Cardiac muscle cell (in vitro differentiated cells and primary cell): Measurements from ENCODE around the gene TDRD5. TPM values are rescaled to one million over a fixed set of nuclear protein-coding genes. Genes with fewer than 3 reads are reported as not detected.

Experiments
- DNase-seq, 2 donors: peaks; one replicate each; pipeline versions ENCODE4 v3.0.0 to v3.0.0-alpha.2; 2010 to 2017; ENCODE audit warnings: low read depth in 1 of 2, low spot score in 1 of 2
- H3K27ac ChIP-seq: fragments of 200-600 bp; sonication (generic); 2 replicates; pipeline ENCODE4 v1.5.1; 2016
- H3K27me3 ChIP-seq: fragments of 200-600 bp; sonication (generic); 2 replicates; pipeline ENCODE4 v1.6.0; 2016; ENCODE audit warnings: control low read depth
- H3K36me3 ChIP-seq: fragments of 200-600 bp; sonication (generic); 2 replicates; pipeline ENCODE4 v1.5.1; 2016; ENCODE audit warnings: control low read depth
- H3K4me1 ChIP-seq: fragments of 200-600 bp; sonication (generic); 2 replicates; pipeline ENCODE4 v1.8.1; 2017; ENCODE audit warnings: low read depth, mild to moderate bottlenecking, mixed run types
- H3K4me3 ChIP-seq: fragments of 200-600 bp; sonication (generic); 2 replicates; pipeline ENCODE4 v1.5.1; 2016; ENCODE audit warnings: mild to moderate bottlenecking
- H3K9me3 ChIP-seq: fragments of 200-600 bp; sonication (generic); 2 replicates; pipeline ENCODE4 v1.5.1; 2017; ENCODE audit warnings: low read depth, mild to moderate bottlenecking, control low read depth
- CTCF ChIP-seq: IDR thresholded peaks from 2 replicates; pipeline ENCODE4 v1.5.1; 2012; ENCODE audit warnings: low read depth, mild to moderate bottlenecking, low read length
- polyA plus RNA-seq: library from polyadenylated mRNA; unstranded; fragments of >200 nt; fragmentation: Nextera tagmentation; extraction: Ambion mirVana; gene quantifications from 2 replicates; pipeline ENCODE4 v1.2.1, GENCODE V29; 2016
- total RNA-seq: library from RNA; depleted of rRNA; stranded (reverse); fragments of >200 nt; gene quantifications from 2 replicates; pipeline ENCODE4 v1.2.3, GENCODE V29; 2016

The TDRD5 gene
- total and polyA plus RNA-seq, 2 experiments from 2014 or later, result 0.21 TPM; not detected in 1

DNA sequence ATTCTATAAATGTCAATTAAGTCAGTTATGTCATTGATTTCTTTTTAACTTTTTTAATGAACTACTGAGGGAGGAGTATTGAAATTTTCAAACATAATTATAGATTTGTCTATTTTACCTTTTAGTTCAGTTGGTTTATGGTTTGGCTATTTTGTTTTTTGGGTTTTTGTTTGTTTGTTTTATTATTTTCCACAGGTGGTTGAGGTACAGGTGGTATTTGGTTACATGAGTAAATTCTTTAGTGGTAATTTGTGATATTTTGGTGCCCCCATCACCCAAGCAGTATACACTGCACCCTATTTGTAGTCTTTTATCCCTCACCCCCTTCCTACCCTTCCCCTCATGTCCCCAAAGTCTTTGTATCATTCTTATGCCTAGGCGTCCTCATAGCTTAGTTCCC, 9.5 kb downstream of the TDRD5 start:
- Histone ChIP-seq H3K4me1 (no peaks in the 10 kb centered on the region), H3K27ac (no peak overlapping the region), H3K36me3 (no peaks in the 10 kb centered on the region), H3K9me3 (no peaks in the 10 kb centered on the region), H3K27me3 (peaks cover under 1% of the 10 kb centered on the region), H3K4me3 (no peak overlapping the region)
- no peak for DNase-seq
- no peak for TF ChIP-seq CTCF

- DNase-seq, result no peak
- Histone ChIP-seq H3K4me3 (no peak overlapping the region), H3K27me3 (no peaks in the 10 kb centered on the region), H3K9me3 (no peaks in the 10 kb centered on the region), H3K27ac (no peak overlapping the region), H3K36me3 (no peaks in the 10 kb centered on the region), H3K4me1 (no peaks in the 10 kb centered on the region)
- TF ChIP-seq CTCF, result no peak
Observed at GRCh38 chr1:179612361-179612760, 20.7 kb downstream of the TDRD5 start.

DNA sequence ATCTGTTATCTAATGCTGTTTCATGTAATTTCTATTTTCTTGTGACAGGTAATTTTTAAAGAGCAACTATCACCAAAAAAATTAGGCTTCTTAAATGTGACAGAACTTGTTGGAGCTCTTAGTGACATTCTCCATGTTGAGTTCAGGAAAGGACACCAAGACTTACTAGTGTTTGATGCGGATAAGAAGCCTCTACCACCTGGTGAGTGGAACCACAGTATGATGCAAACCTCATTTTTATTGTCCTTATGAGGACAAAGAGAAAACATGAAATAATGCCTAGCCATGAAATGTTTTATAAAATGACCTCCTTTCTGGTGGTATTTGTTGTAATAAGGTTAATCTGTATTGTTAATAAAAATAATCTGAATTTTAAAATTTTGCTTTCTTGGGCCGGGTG, 39.1 kb downstream of the TDRD5 start:
- H3K27ac ChIP-seq, result no peak overlapping the region
- no peaks in the 10 kb centered on the region for H3K27me3 ChIP-seq
- TF ChIP-seq CTCF, result no peak
- DNase-seq, result no peak
- H3K4me1 ChIP-seq, result no peaks in the 10 kb centered on the region
- no peaks in the 10 kb centered on the region for H3K9me3 ChIP-seq
- H3K4me3 ChIP-seq, result no peak overlapping the region
- H3K36me3 ChIP-seq, result no peaks in the 10 kb centered on the region

GRCh38 chr1:179632868-179633267, 41.2 kb downstream of the TDRD5 start:
- Histone ChIP-seq H3K36me3 (no peaks in the 10 kb centered on the region), H3K27me3 (no peaks in the 10 kb centered on the region), H3K4me1 (no peaks in the 10 kb centered on the region), H3K27ac (no peak overlapping the region), H3K4me3 (no peak overlapping the region), H3K9me3 (no peaks in the 10 kb centered on the region)
- DNase-seq, result no peak
- no peak for TF ChIP-seq CTCF

DNA sequence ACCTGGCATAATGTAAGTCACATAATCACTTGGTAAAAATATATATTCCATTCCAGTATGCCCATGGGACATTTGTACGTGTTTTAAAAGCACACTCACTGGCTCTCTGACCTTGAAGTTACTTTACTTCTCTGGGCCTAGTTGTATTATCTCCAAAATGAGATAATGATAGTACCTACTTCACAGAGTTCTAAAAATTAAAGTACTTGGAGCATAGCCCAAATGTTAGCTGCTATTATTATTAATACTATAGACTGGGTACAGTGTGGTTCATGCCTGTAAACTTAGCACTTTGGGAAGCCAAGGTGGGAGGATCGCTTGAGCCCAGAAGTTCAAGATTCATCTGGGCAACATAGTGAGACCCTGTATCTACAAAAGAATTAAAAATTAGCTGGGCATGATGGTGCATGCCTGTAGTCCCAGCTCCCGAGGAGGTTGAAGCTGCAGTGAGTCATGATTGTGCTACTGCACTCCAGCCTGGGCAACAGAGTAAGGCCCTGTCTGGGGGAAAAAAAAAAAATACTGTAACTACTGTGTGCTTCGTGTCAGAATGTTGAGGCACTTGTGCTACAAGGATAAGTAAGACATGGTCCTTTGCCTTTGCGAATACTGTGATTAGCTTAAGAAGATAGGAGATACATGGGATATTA, 45.7 kb downstream of the TDRD5 start:
- Histone ChIP-seq H3K36me3 (no peaks in the 10 kb centered on the region), H3K27ac (no peak overlapping the region), H3K4me3 (no peak overlapping the region), H3K9me3 (no peaks in the 10 kb centered on the region), H3K4me1 (peaks cover 2% of the 10 kb centered on the region), H3K27me3 (no peaks in the 10 kb centered on the region)
- no peak for TF ChIP-seq CTCF
- no peak for DNase-seq

GRCh38 chr1:179661018-179661417, 69.4 kb downstream of the TDRD5 start:
- no peak for DNase-seq
- Histone ChIP-seq H3K27ac (no peak overlapping the region), H3K4me1 (no peaks in the 10 kb centered on the region), H3K9me3 (no peaks in the 10 kb centered on the region), H3K36me3 (no peaks in the 10 kb centered on the region), H3K4me3 (no peak overlapping the region), H3K27me3 (no peaks in the 10 kb centered on the region)
- no peak for TF ChIP-seq CTCF
